Adrenal gland (tissue), 12 donors: Measurements from ENCODE around the gene GFOD2. TPM values are rescaled to one million over a fixed set of nuclear protein-coding genes. Genes with fewer than 3 reads are reported as not detected.

Source experiments
- DNase-seq, 7 donors: peaks; one replicate each; pipeline ENCODE4 v3.0.0-alpha.2; 2019 to 2020
- H3K27ac ChIP-seq, 5 donors: fragments of 200-600 bp; sonication (generic) in 4 of 5; 1 replicate in 3 of 5; 2 replicates in 2 of 5; pipeline versions ENCODE4 v1.5.1 to v1.8.0; 2016 to 2020; ENCODE audit warnings: mild to moderate bottlenecking in 1 of 5
- H3K27me3 ChIP-seq: fragments of 200-600 bp; 2 replicates; pipeline ENCODE4 v1.8.0; 2021
- H3K36me3 ChIP-seq, 2 donors: fragments of 200-600 bp; replicated peaks in 1 of 2; 1 replicate in 1 of 2; 2 replicates in 1 of 2; pipeline versions ENCODE4 v1.5.1 to v1.8.0; 2018 to 2022
- H3K4me1 ChIP-seq, 2 donors: fragments of 200-600 bp; replicated peaks in 1 of 2; 1 replicate in 1 of 2; 2 replicates in 1 of 2; pipeline versions ENCODE4 v1.5.1 to v1.8.0; 2018 to 2021
- H3K4me3 ChIP-seq, 4 donors: fragments of 200-600 bp; sonication (generic) in 3 of 4; one replicate each; pipeline ENCODE4 v1.5.1; 2016 to 2018
- H3K9me3 ChIP-seq, 3 donors: fragments of 200-600 bp; sonication (generic) in 1 of 3; replicated peaks in 1 of 3; 1 replicate in 2 of 3; 2 replicates in 1 of 3; pipeline versions ENCODE4 v1.5.1 to v1.8.0; 2016 to 2021
- POLR2A ChIP-seq, 2 donors: fragments of 450-650 bp; IDR thresholded peaks; one replicate each; pipeline ENCODE4 v1.6.1; 2017; ENCODE audit warnings: antibody characterized with exemption in 2 of 2, mild to moderate bottlenecking in 2 of 2, moderate library complexity in 1 of 2
- WGBS, 4 donors: extraction: QIAGEN DNeasy Blood & Tissue Kit in 2 of 4; methylation state at CpG; one replicate each; pipeline versions ENCODE4 v1.1.5 to v1.1.7; 2013 to 2017; 5-methylcytosine and 5-hydroxymethylcytosine counted together
- intact Hi-C, 2 donors: fragments of 100-400 bp; cut with DNase I; formaldehyde crosslinking; loops; one replicate each; pipeline versions ENCODE4 v1.14.1 to v1.15.0; 2022 to 2023
- polyA plus RNA-seq, 3 donors: library from polyadenylated mRNA; stranded (reverse); fragments of 200-250 nt in 2 of 3; fragments of 350-450 nt in 1 of 3; fragmentation: Illumina TruSeq in 1 of 3; extraction: RNeasy Lipid Tissue Mini Kit (QIAGEN cat#74804) in 1 of 3; gene quantifications; one replicate each; pipeline ENCODE4 v1.2.3, GENCODE V29; 2013 to 2014
- total RNA-seq, 9 donors: library from RNA; depleted of rRNA in 4 of 9; stranded (reverse); fragments of >200 nt in 4 of 9; fragments of 120-200 nt in 1 of 9; fragmentation: NEBNext Ultra II Directional in 1 of 9; extraction: Animal tissue kit (Norgen Biotek cat#: 25700) in 1 of 9; gene quantifications; one replicate each; pipeline versions ENCODE4 v1.1.0 to v1.2.4, GENCODE V29; 2013 to 2023
- TF ChIP-seq, protein P1 (sequence below), 6 experiments: fragments of 450-650 bp in 4 of 6; fragments of 200-600 bp in 2 of 6; sonication (generic) in 1 of 6; IDR thresholded peaks; 1 replicate in 5 of 6; 2 replicates in 1 of 6; pipeline versions ENCODE4 v1.5.1 to v1.8.0; 2016 to 2021; ENCODE audit warnings: antibody characterized with exemption in 6 of 6, mild to moderate bottlenecking in 2 of 6, moderate library complexity in 1 of 6
- donor health status: healthy with polysubstance abuse.
- donor health status: Bipolar disorder and iron deficiency.
- donor health status: DM: yes; HTN: yes; CAD: no.
- donor health status: DM: no; HTN: no; CAD: no.
- donor health status: DM: no; HTN: no; CAD: no.
- donor health status: DM: yes; HTN: yes; CAD: no.

The GFOD2 gene
- total and polyA plus RNA-seq, 12 donors = 14.2 to 43.5 (median 16.7) TPM

DNA sequence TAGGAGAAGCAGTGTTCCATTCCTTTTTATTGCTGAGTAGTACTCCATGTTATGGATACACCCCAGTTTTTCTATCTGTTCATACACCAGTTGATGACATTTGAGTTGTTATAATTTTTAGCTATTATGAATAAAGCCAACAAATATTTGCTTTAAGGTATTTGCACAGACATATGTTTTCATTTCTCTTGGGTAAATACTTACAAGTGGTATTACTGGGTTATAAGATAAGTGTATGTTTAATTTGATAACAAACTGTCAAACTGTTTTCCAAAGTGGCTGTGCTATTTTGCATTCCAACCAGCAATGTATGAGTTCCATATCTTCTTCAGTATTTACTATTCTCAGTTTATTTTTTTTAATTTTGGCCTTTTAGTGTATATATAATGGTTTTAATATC is 27.7 kb upstream of the GFOD2 start:
- no peak overlapping the region for H3K27ac ChIP-seq
- intact Hi-C loops = no loop called here
- no peaks in the 10 kb centered on the region for H3K27me3 ChIP-seq
- no peak for DNase-seq
- TF ChIP-seq, protein P1, sequence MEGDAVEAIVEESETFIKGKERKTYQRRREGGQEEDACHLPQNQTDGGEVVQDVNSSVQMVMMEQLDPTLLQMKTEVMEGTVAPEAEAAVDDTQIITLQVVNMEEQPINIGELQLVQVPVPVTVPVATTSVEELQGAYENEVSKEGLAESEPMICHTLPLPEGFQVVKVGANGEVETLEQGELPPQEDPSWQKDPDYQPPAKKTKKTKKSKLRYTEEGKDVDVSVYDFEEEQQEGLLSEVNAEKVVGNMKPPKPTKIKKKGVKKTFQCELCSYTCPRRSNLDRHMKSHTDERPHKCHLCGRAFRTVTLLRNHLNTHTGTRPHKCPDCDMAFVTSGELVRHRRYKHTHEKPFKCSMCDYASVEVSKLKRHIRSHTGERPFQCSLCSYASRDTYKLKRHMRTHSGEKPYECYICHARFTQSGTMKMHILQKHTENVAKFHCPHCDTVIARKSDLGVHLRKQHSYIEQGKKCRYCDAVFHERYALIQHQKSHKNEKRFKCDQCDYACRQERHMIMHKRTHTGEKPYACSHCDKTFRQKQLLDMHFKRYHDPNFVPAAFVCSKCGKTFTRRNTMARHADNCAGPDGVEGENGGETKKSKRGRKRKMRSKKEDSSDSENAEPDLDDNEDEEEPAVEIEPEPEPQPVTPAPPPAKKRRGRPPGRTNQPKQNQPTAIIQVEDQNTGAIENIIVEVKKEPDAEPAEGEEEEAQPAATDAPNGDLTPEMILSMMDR (IDR thresholded peaks at IDR 0.05) = no peak
- no peak for TF ChIP-seq POLR2A (IDR thresholded peaks at IDR 0.05)
- no peaks in the 10 kb centered on the region for H3K9me3 ChIP-seq
- peaks cover 0 to 10% of the 10 kb centered on the region in 2 donors for H3K4me1 ChIP-seq
- peaks cover 0 to 26% of the 10 kb centered on the region in 2 donors for H3K36me3 ChIP-seq
- no peak overlapping the region for H3K4me3 ChIP-seq

DNA sequence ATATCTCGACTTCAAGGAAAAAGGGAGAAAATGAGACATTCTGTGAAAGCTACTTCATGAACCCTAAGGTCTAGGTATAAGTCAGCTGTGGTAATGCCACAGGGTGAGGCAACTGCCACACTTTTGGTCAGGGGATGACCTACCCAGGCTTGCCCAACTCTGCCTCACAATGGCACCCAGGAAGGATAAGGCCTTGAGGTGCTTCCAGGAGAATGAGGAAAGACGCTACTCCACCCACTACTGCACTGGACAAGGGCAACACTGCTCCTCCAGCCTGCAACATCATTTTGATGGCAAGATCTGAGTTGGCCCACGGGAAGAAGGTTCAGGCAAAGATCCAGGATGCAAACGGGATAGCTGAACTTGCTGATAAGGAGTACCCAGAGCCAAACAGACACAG is 22.0 kb upstream of the GFOD2 start:
- Histone ChIP-seq H3K27ac (peak overlapping the region in 2 of 5 donors; percentile 5 to 13), H3K4me3 (no peak overlapping the region), H3K9me3 (no peaks in the 10 kb centered on the region), H3K36me3 (peaks cover 0 to 27% of the 10 kb centered on the region in 2 donors), H3K4me1 (no peaks in the 10 kb centered on the region), H3K27me3 (no peaks in the 10 kb centered on the region)
- DNase-seq = peak; percentile 37 to 80 (median 61)
- no peak for TF ChIP-seq POLR2A (IDR thresholded peaks at IDR 0.05)
- intact Hi-C loops = no loop called here
- WGBS, 4 donors = 46 to 63% (median 48%) methylated on average over 4 of the region's 4 CpGs

DNA sequence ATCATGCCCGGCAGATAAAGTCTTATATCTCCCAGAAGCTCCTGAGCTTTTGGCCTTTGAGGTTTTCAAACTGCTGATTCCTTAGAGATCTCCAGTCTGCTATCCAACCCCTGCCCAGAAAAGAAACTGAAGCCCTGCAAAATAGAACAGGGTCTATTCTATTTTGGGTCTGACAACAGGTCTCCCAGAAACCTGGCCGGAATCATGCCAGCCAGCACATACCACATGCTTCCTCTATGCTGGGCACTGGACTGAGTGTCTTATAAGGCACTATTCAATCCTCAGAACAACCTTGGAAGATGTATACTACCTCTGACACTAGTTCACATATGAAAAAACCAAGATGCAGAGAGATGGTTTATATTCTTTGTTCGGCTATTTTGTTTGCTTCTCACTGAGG is 21.3 kb upstream of the GFOD2 start:
- no peaks in the 10 kb centered on the region for H3K27me3 ChIP-seq
- no peaks in the 10 kb centered on the region for H3K4me1 ChIP-seq
- no peaks in the 10 kb centered on the region for H3K9me3 ChIP-seq
- intact Hi-C loops = no loop called here
- no peak overlapping the region for H3K4me3 ChIP-seq
- 94 to 95% (median 95%) methylated on average over 2 to 3 of the region's 3 CpGs for WGBS, 4 donors
- TF ChIP-seq POLR2A (IDR thresholded peaks at IDR 0.05) = no peak
- TF ChIP-seq, protein P1 (IDR thresholded peaks at IDR 0.05) = no peak
- no peak for DNase-seq
- H3K36me3 ChIP-seq = peaks cover 0 to 27% of the 10 kb centered on the region in 2 donors
- peak overlapping the region in 2 of 5 donors; percentile 11 to 13 for H3K27ac ChIP-seq

DNA sequence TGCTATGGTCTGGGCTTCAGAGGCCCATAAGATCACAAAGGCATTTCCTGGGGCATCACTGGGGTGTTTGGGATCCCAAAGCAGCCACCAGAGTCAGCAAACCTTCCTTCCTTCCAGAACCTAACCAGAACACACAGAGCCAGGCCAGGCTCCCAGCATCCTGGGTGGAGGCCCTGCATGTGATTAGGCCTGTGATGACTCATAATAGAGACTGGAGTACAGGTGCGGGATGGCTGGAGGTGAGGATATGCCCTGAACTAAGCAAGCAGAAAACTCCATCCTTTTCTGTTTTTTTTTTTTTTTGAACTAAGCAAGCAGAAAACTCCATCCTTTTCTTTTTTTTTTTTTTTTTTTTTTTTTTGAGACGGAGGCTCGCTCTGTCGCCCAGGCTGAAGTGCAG is 17.7 kb upstream of the GFOD2 start:
- 81 to 95% (median 87%) methylated on average over 3 to 4 of the region's 4 CpGs for WGBS, 4 donors
- peaks cover 0 to 6% of the 10 kb centered on the region in 2 donors for H3K36me3 ChIP-seq
- DNase-seq = no peak

DNA sequence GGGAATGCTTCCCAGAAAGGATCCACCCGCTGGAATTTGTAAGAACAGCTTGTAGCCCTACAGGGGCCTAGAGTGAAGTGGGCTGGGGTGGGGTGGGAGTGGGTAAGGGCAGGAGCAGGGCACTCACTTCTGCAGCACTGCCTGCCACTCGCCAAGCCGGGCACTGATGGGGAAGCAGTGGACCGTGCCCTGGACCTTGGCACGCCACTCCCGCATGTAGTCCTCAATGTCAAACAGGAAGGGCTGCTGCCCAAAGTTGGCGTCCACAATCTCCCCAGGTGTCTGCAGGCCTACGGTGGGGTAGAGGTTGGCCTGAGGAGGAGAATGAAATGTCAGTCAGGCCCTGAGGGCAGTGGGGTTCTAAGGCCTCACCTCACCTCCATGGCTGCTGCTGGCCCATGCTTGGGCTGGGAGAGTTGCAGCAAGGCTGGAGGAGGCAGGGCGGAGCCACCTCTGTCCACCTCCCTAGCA is 15.7 kb upstream of the GFOD2 start:
- H3K4me3 ChIP-seq = no peak overlapping the region
- 81 to 90% (median 85%) methylated on average over 2 to 9 of the region's 9 CpGs for WGBS, 4 donors
- no peak for DNase-seq
- no peak overlapping the region for H3K27ac ChIP-seq
- no peaks in the 10 kb centered on the region for H3K9me3 ChIP-seq
- H3K36me3 ChIP-seq = peaks cover 0 to 25% of the 10 kb centered on the region in 2 donors
- no peaks in the 10 kb centered on the region for H3K4me1 ChIP-seq
- intact Hi-C loops = no loop called here
- TF ChIP-seq, protein P1 (IDR thresholded peaks at IDR 0.05) = no peak
- no peak for TF ChIP-seq POLR2A (IDR thresholded peaks at IDR 0.05)
- H3K27me3 ChIP-seq = no peaks in the 10 kb centered on the region

More for the DNA sequence above, 17.7 kb upstream of the GFOD2 start:
- TF ChIP-seq, protein P1 (IDR thresholded peaks at IDR 0.05) = no peak
- TF ChIP-seq POLR2A (IDR thresholded peaks at IDR 0.05) = no peak
- H3K27me3 ChIP-seq = no peaks in the 10 kb centered on the region
- no peak overlapping the region for H3K4me3 ChIP-seq
- no peak overlapping the region for H3K27ac ChIP-seq
- H3K9me3 ChIP-seq = no peaks in the 10 kb centered on the region
- intact Hi-C loops = no loop called here
- no peaks in the 10 kb centered on the region for H3K4me1 ChIP-seq
